ENCODE results near the gene MRPL21. TPM values are rescaled to one million over a fixed set of nuclear protein-coding genes. Genes with fewer than 3 reads are reported as not detected.

Gene MRPL21
- polyA plus RNA-seq, 2 of the 4 experiments (the other 2 are of a cell fraction), result 116 to 131 TPM

GRCh38 chr11:68925611-68926010 is 22.0 kb upstream of the MRPL21 start:
- H3K4me2 ChIP-seq, result no peak overlapping the region
- ATAC-seq, result no peak
- H3K4me1 ChIP-seq, result no peaks in the 10 kb centered on the region
- CTCF ChIA-PET, result interaction anchor here (1.3 kb wide), 1 partner anchor 14 kb away, joined by 3 read pairs; no protein-coding TSS in a partner anchor
- H3K9me3 ChIP-seq, result peaks cover 32% of the 10 kb centered on the region
- H3K4me3 ChIP-seq, result no peak overlapping the region
- no peak for FAIRE-seq
- no peak overlapping the region for H3K27ac ChIP-seq
- DNase-seq (ENCODE audit: low read depth in 1 of 2, low spot score in 1 of 2), result no peak
- POLR2A ChIA-PET, result no interaction called here
- TF ChIP-seq FOSL2 (IDR thresholded peaks at IDR 0.05), result no peak
- TF ChIP-seq FOSL2 (CRISPR knock-in tag; IDR thresholded peaks at IDR 0.05), result no peak
- no peak for TF ChIP-seq POLR2A (IDR thresholded peaks at IDR 0.05; ENCODE audit: low read length)
- TF ChIP-seq MAFK (IDR thresholded peaks at IDR 0.05; ENCODE audit: partially characterized antibody), result no peak
- no peak for TF ChIP-seq KDM5A (IDR thresholded peaks at IDR 0.05)
- no peak for TF ChIP-seq HES2 (IDR thresholded peaks at IDR 0.05)
- no peak for TF ChIP-seq HOXA7 (CRISPR knock-in tag; IDR thresholded peaks at IDR 0.05)
- TF ChIP-seq EP300 (IDR thresholded peaks at IDR 0.05), result no peak
- 76% methylated on average over 3 of the region's 3 CpGs for WGBS (ENCODE audit: missing lambda C conversion rate)

- ATAC-seq, result no peak
- FAIRE-seq, result no peak
- ChIA-PET CTCF (interaction anchor here (0.6 to 0.8 kb wide), 3 partner anchors 10 to 137 kb away, joined by 3 to 4 read pairs (median 3); no protein-coding TSS in a partner anchor), POLR2A (no interaction called here)
- 90% methylated on average over 10 of the region's 10 CpGs for WGBS (ENCODE audit: missing lambda C conversion rate)
- H3K4me1 ChIP-seq, result no peaks in the 10 kb centered on the region
- H3K27ac ChIP-seq, result no peak overlapping the region
- no peak for DNase-seq (ENCODE audit: low read depth in 1 of 2, low spot score in 1 of 2)
- TF ChIP-seq HMGXB4 (CRISPR knock-in tag; IDR thresholded peaks at IDR 0.05; ENCODE audit: borderline replicate concordance) (no peak), RCOR1 (IDR thresholded peaks at IDR 0.05; ENCODE audit: low read depth, low read length) (no peak), JUNB (IDR thresholded peaks at IDR 0.05) (no peak), NFE2L2 (conservative IDR thresholded peaks at IDR 0.05; ENCODE audit: low read length) (no peak), EHF (CRISPR knock-in tag; IDR thresholded peaks at IDR 0.05) (no peak), EHMT2 (IDR thresholded peaks at IDR 0.05; ENCODE audit: low read depth) (no peak), ZSCAN20 (CRISPR knock-in tag; IDR thresholded peaks at IDR 0.05) (no peak), HOXA7 (CRISPR knock-in tag; IDR thresholded peaks at IDR 0.05) (no peak), MAFK (IDR thresholded peaks at IDR 0.05; ENCODE audit: partially characterized antibody) (no peak), CBX2 (IDR thresholded peaks at IDR 0.05; ENCODE audit: borderline replicate concordance, low read depth) (no peak), FOSB (CRISPR knock-in tag; IDR thresholded peaks at IDR 0.05) (no peak), BHLHE40 (IDR thresholded peaks at IDR 0.05; ENCODE audit: low read depth, low read length) (no peak), ZNF302 (CRISPR knock-in tag; IDR thresholded peaks at IDR 0.05) (no peak), E2F6 (IDR thresholded peaks at IDR 0.05; ENCODE audit: borderline replicate concordance, low read depth) (no peak), RARB (CRISPR knock-in tag; IDR thresholded peaks at IDR 0.05) (no peak), ELK1 (IDR thresholded peaks at IDR 0.05; ENCODE audit: low read depth, low read length) (no peak), JUN (IDR thresholded peaks at IDR 0.05) (no peak), TFCP2L1 (CRISPR knock-in tag; IDR thresholded peaks at IDR 0.05) (no peak), POLR2AphosphoS2 (conservative IDR thresholded peaks at IDR 0.05; ENCODE audit: low read length) (no peak), HOXB13 (CRISPR knock-in tag; IDR thresholded peaks at IDR 0.05; ENCODE audit: low read depth) (no peak)
- no peak overlapping the region for H3K4me3 ChIP-seq
- H3K4me2 ChIP-seq, result no peak overlapping the region
- peaks cover 32% of the 10 kb centered on the region for H3K9me3 ChIP-seq
Measured at GRCh38 chr11:68924073-68924925, 20.7 kb upstream of the MRPL21 start.

All from A549 (cell line).